BJ (cell line): ENCODE measurements around the gene MTARC1. TPM values are rescaled to one million over a fixed set of nuclear protein-coding genes. Genes with fewer than 3 reads are reported as not detected.

Source experiments
- CTCF ChIA-PET: fragments of 350-600 bp; formaldehyde crosslinking; extraction: SDS; loops from one replicate; lab custom pipeline; 2021; ENCODE audit warnings: antibody characterized with exemption, inconsistent platforms; lab: Yijun Ruan, JAX
- POLR2A ChIA-PET: fragments of 300-600 bp; sonication (Branson Sonifier 250); formaldehyde crosslinking; extraction: SDS; loops from one replicate; lab custom pipeline; 2021; ENCODE audit warnings: antibody characterized with exemption; lab: Charles Lee
- DNase-seq: peaks from one replicate; pipeline ENCODE4 v3.0.0-alpha.2; 2011; ENCODE audit warnings: low read depth
- H3K27me3 ChIP-seq: 2 replicates; pipeline ENCODE4 v1.6.0; 2011; ENCODE audit warnings: low read length; ENCODE audit not compliant: control insufficient read depth, insufficient read depth
- H3K36me3 ChIP-seq: 2 replicates; pipeline ENCODE4 v1.5.1; 2011; ENCODE audit warnings: low read length; ENCODE audit not compliant: control insufficient read depth, insufficient read depth
- H3K4me3 ChIP-seq: 2 replicates; pipeline ENCODE4 v1.5.1; 2011; ENCODE audit warnings: low read depth, mild to moderate bottlenecking, control low read depth, low read length
- CTCF ChIP-seq: IDR thresholded peaks from 2 replicates; pipeline ENCODE4 v1.5.1; 2011; ENCODE audit warnings: low read depth, mild to moderate bottlenecking, control low read depth, inconsistent platforms, low read length, moderate library complexity; ENCODE audit not compliant: insufficient read depth
- polyA plus RNA-seq: library from polyadenylated mRNA; depleted of rRNA; stranded (reverse); fragments of >200 nt; gene quantifications from 2 replicates; pipeline ENCODE4 v1.2.3, GENCODE V29; 2011

The MTARC1 gene
- polyA plus RNA-seq, 1 experiment: 0.72 TPM

- POLR2A ChIA-PET: no interaction called here
- CTCF ChIA-PET: interaction anchor here (1.1 to 1.2 kb wide), 2 partner anchors 9 to 22 kb away, joined by 4 to 6 read pairs; no protein-coding TSS in a partner anchor
- H3K4me3 ChIP-seq: no peak overlapping the region
- H3K36me3 ChIP-seq: peaks cover 2% of the 10 kb centered on the region
- H3K27me3 ChIP-seq: no peaks in the 10 kb centered on the region
- no peak for TF ChIP-seq CTCF
- DNase-seq: no peak
Measured at GRCh38 chr1:220754212-220754917, 32.3 kb upstream of the MTARC1 start.

- H3K27me3 ChIP-seq: no peaks in the 10 kb centered on the region
- ChIA-PET POLR2A (no interaction called here), CTCF (interaction anchor here (1.2 kb wide), 1 partner anchor 22 kb away, joined by 4 read pairs; no protein-coding TSS in a partner anchor)
- peaks cover 2% of the 10 kb centered on the region for H3K36me3 ChIP-seq
- no peak overlapping the region for H3K4me3 ChIP-seq
- TF ChIP-seq CTCF: no peak
- DNase-seq: no peak
Measured at GRCh38 chr1:220754918-220755295, 31.8 kb upstream of the MTARC1 start.

GRCh38 chr1:220755309-220755708 lies 31.4 kb upstream of the MTARC1 start:
- no peak for DNase-seq
- Histone ChIP-seq H3K27me3 (no peaks in the 10 kb centered on the region), H3K4me3 (no peak overlapping the region), H3K36me3 (peaks cover 2% of the 10 kb centered on the region)
- TF ChIP-seq CTCF: no peak
- ChIA-PET CTCF (interaction anchor here (0.6 kb wide), 1 partner anchor 711 kb away, joined by 4 read pairs; no protein-coding TSS in a partner anchor), POLR2A (no interaction called here)

- ChIA-PET POLR2A (no interaction called here), CTCF (interaction anchor here (0.8 to 10.3 kb wide), 3 partner anchors 18 to 26 kb away, joined by 3 to 89 read pairs (median 9); no protein-coding TSS in a partner anchor)
- DNase-seq: no peak
- H3K4me3 ChIP-seq: no peak overlapping the region
- H3K36me3 ChIP-seq: peaks cover 2% of the 10 kb centered on the region
- H3K27me3 ChIP-seq: no peaks in the 10 kb centered on the region
- TF ChIP-seq CTCF: no peak
Measured at GRCh38 chr1:220757441-220757840, 29.3 kb upstream of the MTARC1 start.

- ChIA-PET CTCF (interaction anchor here (1.3 to 10.3 kb wide), 2 partner anchors 16 to 78 kb away, joined by 3 to 89 read pairs; no protein-coding TSS in a partner anchor), POLR2A (no interaction called here)
Measured at GRCh38 chr1:220759147-220759546, 27.6 kb upstream of the MTARC1 start.

More at GRCh38 chr1:220759147-220759546, 27.6 kb upstream of the MTARC1 start:
- H3K4me3 ChIP-seq: no peak overlapping the region
- TF ChIP-seq CTCF: no peak
- H3K27me3 ChIP-seq: no peaks in the 10 kb centered on the region
- no peak for DNase-seq
- peaks cover 2% of the 10 kb centered on the region for H3K36me3 ChIP-seq
